Hypothalamus (tissue), 51 donors: Measurements from ENCODE around the gene GYPB.
A peak's percentile ranks its signal among the peaks of the same experiment; 100 is the strongest.
"Not testable (repeated sequence)": the region's sequence is repeated elsewhere in the genome, so short reads cannot be mapped to it uniquely, and the experiment has no call there.

Source experiments
- DNase-seq, 51 donors: peaks; one replicate each; lab custom pipeline; 2025; lab: John Stamatoyannopoulos, UW

GYPB gene

GRCh38 chr4:144019277-144019676 lies at the start of gene GYPB:
GYPB (minus strand) TSS chr4:144019380; CDS start chr4:144019287, 93 bp downstream.
- DNase-seq: not testable (repeated sequence)

- not testable (repeated sequence) for DNase-seq
Measured at GRCh38 chr4:144061556-144061955, 42.4 kb upstream of the GYPB start.

DNA sequence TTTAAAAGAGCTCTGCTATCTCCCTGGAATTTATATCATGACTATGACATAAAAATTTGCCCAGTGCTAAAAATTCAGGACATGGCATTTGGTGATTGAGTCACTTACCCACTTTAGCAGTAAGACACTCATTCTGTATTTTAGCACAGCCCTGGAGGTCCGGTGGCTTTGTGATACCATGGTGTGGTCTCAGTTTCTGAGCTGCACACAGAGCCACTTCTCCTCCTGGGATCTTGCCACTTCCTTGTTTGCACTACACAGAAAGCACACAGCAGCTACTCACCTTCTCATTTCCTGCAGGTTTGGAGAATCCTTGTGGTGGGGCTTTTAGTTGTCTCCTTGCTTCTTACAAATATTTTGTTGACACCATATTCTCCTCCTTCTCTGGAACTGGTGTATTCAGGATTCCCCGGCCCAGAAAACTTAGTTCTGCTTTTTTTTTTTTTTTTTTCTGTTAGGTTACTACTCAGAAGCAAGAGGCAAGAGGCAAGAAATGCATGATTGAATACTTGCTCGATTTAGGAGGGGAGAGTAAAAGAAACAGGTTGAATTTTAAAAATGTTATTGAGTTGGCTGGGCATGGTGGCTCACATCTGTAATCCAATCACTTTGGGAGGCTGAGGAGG lies 41.2 kb upstream of the GYPB start:
- not testable (repeated sequence) for DNase-seq

- DNase-seq: no peak
Measured at GRCh38 chr4:144056800-144057199, 37.6 kb upstream of the GYPB start.

DNA sequence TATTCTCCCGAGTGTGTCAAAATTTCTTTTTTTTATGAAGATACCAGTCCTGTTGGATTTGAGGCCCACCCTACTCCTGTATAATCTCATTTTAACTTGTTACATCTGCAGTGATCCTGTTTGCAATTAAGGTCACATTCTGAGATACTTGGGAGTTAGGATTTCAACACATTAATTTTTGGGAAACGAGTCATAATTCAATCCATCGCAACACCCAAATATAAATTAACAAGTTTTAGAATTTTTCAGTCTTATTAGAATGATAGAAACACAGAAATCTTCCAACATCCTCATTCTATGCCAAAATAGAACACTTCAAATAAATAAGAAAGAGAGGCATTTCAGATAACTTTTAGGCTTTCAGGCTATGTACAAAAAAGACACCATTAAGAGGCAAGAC lies 36.2 kb upstream of the GYPB start:
- not testable (repeated sequence) for DNase-seq

DNA sequence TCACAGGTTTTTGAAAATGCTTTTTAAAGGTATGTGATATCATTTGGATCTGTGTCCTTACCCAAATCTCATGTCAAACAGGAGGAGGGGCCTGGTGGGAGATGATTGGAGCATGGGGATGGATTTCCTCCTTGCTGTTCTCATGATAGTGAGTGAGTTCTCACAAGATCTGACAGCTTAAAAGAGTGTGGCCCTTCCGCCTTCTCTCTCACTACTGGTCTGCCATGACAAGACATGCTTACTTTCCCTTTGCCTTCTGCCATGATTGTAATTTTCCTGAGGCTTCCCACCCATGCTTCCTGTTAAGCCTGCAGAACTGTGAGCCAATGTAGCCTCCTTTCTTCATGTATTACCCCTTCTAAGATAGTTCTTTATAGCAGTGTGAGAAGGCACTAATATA lies 32.3 kb upstream of the GYPB start:
- DNase-seq: not testable (repeated sequence)

DNA sequence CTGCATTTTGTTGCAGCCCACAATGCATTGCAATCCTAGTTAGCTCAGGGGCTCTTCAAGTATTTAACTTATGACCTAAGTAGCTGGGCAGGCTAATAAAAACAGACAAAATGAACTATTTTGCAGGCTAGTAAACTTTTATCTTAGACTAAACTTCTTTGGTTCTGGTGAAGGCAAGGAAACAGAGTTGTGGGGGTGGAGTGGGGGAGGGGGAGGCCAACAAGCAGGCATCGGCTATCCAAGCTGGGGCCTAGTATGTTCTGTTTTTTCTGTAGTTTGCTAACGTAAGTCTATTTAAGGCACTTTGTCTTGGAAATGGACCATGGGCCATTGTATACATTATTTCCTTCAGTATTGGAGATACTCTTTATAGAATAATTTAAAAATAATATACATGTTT lies 31.5 kb upstream of the GYPB start:
- not testable (repeated sequence) for DNase-seq

- not testable (repeated sequence) for DNase-seq
Measured at GRCh38 chr4:144049495-144050424, 30.6 kb upstream of the GYPB start.

DNA sequence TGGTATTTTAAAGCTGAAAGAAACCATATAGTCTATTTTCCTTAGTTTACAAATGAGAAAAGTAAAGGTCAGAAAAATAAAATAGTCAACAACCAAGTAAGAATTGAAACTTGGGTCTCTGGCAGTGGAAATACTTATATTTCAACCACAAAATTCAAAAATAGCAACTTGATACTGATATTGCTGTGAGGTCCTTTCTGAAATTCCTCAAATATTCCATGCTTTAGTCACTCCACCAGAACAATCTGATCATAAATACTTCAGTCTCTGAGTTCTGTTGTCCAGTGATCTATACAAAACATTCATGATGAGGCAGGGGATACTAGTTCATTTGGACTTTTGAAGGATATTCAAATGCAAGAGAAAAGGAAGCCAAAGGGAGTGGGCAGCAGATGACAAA lies 25.8 kb upstream of the GYPB start:
- not testable (repeated sequence) for DNase-seq

GRCh38 chr4:144032580-144032979 lies 13.4 kb upstream of the GYPB start:
- DNase-seq: not testable (repeated sequence)

GRCh38 chr4:144031875-144032274 lies 12.7 kb upstream of the GYPB start:
- DNase-seq: not testable (repeated sequence)

DNA sequence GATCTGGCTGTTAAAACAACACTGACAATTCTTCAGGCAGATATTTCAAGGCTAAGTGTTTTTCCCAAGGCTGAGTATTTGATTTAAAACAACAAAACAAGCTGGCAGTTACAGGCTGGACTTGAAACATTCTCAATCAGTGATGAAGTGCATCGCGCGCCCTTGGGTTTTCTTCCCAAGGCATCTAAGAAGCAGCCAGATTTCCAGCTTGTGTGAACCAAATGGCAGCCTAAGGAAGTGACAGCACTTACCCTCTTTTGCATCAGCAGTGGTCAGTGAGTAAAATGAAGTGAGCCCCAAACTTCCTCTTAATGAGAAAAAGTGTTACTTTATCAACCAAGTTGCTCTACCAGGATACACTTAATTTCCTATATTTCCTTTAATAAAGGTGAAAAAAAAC lies 12.2 kb upstream of the GYPB start:
- DNase-seq: not testable (repeated sequence)

DNA sequence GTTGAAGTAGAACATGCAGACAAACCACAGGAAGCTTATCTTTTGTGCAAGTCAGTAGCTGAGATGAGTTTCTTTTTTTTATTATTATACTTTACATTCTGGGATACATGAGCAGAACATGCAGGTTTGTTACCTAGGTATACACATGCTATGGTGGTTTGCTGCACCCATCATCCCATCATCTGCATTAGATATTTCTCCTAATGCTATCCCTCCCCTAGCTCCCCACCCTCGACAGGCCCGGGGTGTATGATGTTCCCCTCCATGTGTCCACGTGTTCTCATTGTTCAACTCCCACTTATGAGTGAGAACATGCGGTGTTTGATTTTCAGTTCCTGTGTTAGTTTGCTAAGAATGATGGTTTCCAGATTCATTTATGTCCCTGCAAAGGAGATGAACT lies 11.5 kb upstream of the GYPB start:
- not testable (repeated sequence) for DNase-seq

DNA sequence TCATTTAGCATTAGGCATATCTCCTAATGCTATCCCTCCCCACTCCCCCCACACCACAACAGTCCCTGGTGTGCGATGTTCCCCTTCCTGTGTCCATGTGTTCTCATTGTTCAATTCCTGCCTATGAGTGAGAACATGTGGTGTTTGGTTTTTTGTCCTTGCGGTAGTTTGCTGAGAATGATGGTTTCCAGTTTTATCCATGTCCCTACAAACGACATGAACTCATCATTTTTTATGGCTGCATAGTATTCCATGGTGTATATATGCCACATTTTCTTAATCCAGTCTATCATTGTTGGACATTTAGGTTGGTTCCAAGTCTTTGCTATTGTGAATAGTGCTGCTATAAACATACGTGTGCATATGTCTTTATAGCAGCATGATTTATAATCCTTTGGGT lies 7.5 kb upstream of the GYPB start:
- DNase-seq: not testable (repeated sequence)

- DNase-seq: not testable (repeated sequence)
Measured at GRCh38 chr4:144024399-144025053, 5.3 kb upstream of the GYPB start.

DNA sequence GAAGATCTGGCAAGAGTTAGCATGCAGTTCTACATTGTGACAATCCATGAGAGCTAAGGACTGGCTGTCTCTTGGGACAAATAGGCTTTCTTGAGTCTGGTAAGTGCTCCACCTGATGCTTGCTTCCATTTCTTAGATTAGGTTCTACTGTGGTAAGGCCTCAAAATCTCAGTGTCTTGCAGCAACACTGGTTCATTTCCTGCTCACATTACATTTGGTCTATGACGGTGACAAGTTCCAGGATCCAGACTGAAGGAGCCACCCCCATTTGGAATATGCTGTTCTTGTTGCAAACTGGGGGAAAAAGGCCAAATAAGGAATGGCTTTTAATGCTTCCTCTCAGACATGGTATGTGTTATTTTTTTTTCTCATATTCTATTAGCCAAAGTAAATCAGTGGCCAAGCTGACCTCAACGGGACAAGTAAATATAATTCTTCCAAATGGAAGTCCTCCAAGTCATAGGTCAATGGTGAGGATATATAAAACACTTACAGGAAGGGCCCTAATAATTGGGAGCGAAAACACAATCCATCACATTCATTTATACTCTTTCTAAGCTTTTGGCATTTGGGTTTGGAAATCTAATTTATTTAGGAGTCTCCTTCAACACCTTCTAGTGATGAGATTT lies 3.7 kb upstream of the GYPB start:
- DNase-seq: not testable (repeated sequence)

GRCh38 chr4:144021336-144021990 lies 2.3 kb upstream of the GYPB start:
- DNase-seq: peak in 1 of 51 donors; percentile 6

DNA sequence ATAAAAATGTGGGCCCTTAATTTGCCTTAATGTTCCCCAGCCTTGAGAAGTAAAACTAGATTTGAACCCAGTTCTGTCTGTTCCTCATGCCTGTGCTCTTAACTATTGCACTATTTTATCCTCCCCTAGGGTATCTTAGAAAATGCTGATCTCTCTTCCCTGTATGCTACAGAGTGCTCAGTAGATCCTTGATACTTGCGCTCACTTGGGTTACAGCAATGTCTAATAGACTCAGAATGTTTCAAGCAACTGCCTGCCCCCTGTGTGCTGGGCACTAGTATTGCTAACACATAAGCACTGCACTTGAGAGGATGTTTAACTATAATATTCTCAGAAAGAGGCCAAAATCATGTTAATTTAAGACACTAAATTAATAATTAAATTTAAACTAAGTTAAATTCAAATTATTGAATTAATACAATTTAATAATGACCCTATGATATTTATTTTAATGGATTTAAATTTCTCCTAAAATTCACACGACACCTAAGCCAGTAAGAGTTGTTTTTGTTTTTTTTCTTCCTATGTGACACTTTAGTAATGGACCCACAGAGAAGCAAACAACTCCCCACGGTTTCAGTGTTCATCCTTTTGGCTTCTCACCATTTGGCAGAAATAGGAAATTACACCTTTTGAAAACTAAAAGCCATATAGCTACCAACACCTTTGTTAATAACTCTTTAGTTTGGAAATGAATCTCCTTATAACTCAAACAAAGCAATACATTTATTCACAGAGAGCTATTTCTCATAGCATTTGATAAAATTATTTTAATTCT lies 768 bp downstream of the GYPB start:
- not testable (repeated sequence) for DNase-seq

- not testable (repeated sequence) for DNase-seq
Measured at GRCh38 chr4:144017271-144017670, 1.9 kb downstream of the GYPB start.
